Epithelial cell of prostate (primary cell): Measurements from ENCODE around the gene STK17B.
A peak's percentile ranks its signal among the peaks of the same experiment; 100 is the strongest.

Source experiments
- DNase-seq: peaks from one replicate; pipeline ENCODE4 v3.0.0-alpha.2; 2011; ENCODE audit warnings: low read depth, low spot score
- H3K27ac ChIP-seq: fragments of 450-650 bp; 2 replicates; pipeline ENCODE4 v1.5.1; 2017; ENCODE audit warnings: mild to moderate bottlenecking

The STK17B gene

DNA sequence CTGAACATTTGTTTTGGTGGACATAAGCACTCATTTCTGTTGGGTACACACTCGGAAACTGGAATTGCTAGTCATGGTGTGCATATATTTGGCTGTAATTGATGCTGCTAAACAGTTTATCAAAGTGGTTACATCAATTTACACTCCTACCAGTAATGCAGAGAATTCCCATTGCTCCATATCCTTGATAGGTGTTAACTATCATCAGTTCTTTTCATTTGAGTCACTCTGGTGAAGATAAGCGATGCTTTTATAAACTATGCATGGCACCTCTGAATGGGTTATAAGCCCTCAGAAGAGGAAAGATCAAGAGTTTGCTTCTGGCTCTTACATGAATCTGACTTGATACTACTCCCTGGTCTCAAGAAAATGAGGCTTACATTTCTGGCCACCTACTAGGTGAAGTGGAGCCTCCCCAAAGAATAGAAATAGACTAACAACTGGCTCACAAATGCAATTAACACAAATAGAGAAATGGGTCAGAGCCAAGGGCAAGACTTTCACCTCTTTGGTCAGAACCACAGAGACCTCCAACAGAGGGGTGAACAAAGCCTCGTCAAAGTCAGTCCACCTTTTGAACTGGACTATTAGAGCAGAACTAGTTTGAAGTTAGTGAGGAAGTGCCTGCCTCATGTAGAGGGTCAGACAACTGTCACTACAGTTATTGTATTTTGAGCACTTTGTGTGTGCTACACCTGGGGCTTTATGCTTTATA lies 15.0 kb upstream of the STK17B start:
- DNase-seq = no peak
- no peak overlapping the region for H3K27ac ChIP-seq

DNA sequence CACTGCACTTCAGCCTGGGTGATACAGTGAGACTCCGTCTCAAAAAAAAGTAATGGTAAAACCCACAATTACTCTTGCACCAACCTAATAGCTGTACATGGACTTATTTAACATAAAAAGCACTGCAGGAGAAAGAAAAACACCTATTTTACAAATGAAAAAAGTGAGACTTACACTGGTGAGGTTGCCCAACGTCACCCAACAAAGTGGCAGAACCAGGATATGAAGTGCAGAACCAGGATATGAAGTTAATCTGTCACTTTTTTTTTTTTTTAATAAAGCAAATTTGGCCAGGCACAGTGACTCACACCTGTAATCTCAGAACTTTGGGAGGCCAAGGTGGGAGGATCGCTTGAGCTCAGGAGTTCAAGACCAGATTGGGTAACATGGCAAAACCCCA lies 13.5 kb upstream of the STK17B start:
- DNase-seq = no peak
- H3K27ac ChIP-seq = no peak overlapping the region

DNA sequence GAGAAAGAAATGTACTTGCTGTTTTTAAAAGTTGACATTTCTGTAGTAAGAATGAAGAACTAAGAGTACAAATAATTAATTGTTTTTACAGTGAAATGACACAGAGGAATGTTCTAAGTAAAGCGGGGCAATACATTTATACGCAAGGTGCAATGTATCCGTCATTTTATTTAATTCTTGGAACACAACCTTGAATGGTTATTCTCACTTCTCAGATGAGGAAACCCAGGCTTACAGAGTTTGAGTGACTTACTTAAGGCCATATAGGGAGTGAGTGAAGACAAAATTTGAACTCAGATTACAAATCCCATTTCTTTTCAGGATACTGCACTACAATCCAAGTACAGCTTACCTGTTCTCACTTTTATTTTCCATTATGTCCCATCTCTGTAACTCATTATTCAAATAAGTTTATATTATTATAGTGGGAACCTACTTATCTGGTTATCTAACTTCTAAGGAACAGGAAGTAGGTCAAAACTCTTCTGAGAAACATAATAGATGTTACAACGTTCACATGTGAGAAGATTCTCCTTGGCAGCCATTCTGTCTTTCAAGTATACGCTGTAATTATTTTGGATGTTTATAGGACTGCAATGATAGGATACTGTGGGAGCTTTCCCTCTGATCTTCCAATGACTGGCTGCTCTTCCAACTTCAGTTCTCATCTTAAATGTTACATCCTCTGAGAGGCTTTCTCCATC lies 12.3 kb upstream of the STK17B start:
- DNase-seq = no peak

DNA sequence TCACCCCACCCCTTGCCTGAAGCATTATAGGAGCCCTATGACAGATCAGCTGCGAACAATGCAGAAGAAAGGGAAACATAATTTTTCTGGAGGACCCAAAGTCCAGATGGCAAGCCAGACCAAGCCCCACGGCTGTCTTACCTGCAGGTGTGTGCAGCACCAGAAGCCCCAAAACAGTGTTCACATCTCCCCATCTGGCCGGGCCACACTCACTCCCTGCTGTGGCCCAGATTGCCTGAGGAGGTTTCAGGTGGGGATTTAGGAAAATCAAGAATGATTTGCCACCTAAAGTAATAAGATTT lies 11.7 kb upstream of the STK17B start:
- no peak for DNase-seq
- H3K27ac ChIP-seq = no peak overlapping the region

More for the DNA sequence above, 12.3 kb upstream of the STK17B start:
- H3K27ac ChIP-seq = no peak overlapping the region

DNA sequence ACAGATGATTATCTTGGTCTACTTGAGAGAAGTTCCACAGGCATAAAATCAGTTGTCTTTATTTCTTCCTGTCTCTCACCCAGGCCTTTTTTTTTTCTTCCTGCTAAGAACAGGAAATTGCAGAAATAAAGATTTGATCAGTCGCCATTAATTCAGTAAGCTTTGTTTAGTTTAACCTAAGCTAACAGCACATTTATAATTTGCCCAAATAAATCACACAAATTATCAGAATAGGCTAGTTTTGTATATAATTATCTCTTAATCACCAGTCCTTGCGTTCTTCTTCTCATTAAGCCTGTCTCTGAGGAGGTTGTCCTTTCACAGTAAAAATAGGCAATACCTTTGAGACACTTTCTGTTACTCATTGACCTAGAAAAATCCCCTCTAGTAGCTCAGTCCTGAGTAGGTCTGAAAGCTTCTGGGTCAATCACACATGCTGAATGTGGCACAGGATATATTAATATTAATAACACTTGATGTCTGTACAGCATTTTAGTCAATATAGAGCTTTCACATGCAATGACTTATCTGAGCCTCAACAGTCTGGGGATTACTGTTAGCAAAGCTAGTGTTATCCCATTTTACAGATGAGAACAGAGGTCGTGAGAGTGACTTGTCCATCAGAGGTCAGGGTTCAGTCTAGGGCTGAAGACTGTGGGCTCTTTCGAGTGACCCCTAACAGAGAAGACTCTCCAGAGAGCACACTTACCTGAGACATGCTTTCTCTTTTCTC lies 11.2 kb upstream of the STK17B start:
- no peak overlapping the region for H3K27ac ChIP-seq
- no peak for DNase-seq

DNA sequence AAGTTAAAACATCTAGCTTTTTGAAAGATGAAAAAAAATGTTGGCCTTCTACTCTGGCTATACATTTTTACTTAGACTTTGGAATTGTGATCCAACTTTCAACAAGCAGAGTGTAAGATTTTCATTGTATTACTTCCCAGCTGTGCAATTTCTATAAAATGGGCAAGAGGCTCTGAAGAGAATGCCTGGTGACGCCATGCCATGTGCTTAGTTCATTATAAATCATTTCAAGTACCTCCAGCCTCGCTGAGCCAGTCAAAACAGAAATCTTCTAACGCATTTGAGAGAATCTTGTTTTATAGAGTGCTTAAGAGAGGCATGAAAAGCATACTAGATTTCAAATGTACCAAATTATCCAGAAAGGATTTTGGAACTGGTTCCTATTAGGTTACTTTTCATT lies 10.1 kb upstream of the STK17B start:
- no peak for DNase-seq
- H3K27ac ChIP-seq = no peak overlapping the region

DNA sequence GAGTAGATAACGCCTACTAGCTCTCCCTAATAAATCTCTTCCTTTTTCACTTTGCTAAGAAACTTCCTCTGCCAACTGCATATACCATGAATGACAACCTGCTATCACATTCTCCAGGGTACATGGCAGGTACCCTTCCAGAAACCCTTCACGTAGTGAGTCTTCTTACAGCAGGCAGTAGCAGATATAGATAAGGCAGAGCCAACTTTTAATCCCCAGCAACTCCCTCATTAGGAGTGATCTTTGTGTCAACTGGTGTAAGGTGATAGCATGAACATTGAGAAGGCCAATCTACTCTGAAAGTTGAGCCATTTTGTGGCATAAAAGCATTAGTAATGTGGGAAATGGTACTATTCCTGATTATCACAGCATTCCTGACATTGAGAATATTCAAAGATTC lies 5.7 kb upstream of the STK17B start:
- no peak overlapping the region for H3K27ac ChIP-seq
- no peak for DNase-seq

DNA sequence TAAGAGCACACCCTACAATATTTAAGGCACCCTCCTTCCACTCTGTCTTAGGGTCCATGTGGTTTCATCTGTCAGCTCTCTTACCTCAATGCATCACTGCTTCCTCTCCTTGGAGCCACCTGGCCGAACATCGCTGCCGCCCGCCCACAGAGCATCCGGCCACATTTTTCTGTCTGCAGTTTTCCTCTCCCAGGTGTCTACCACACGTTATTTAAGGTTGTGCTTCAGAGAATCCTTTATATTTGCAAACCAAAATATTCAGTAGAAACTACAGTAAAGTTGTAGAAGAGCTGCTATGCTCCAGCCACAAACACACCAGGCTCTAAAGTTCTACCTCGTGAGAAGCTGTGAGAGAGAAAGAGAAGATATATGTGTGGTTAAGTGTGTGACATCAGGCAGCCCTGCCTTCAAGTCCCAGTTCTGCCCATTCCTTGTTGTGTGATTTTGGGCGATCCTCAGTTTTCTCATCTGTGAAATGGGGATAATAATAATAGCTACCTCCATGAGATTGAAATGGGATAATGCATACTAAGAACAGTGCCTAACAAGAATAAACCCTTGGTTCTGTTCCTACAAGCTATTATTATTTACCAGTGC lies 4.9 kb upstream of the STK17B start:
- no peak overlapping the region for H3K27ac ChIP-seq
- DNase-seq = no peak

DNA sequence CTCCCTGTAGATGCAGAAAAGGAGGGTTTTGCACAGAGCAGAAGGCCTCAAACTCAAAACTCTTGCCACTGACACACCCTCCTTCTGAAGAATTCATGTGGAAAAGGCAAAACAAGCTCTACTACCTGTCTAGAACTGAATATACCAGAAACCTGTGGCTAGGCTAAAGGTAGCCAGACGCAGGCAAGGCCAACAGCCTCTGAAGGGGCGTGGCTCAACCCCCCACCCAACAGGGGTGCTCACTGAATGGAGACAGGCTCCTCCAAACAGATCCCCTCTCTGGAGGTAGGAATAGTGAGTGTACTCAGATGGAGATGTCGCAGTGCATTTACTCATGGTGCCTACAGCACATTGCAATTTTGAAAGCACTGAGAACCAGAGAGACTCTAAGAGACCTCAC lies 3.0 kb upstream of the STK17B start:
- no peak for DNase-seq
- no peak overlapping the region for H3K27ac ChIP-seq

DNA sequence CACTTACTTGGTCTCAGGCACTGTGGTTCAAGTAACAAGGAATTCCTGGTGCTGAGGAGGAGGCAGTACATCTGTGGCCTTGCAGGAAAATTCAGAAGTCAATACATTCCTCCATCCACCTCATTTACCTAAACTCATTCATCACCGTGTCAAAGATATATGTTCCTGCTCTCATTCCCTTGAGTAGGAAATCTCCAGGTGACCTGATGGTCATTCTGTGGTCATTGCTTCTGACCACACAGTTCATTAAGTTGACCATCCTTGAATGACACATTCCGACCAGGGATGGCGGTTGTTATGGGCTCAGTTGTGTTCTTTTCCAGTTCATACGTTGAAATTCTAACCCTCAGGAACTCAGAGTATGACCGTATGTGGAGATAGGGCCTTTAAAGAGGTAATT lies 2.1 kb upstream of the STK17B start:
- DNase-seq = no peak
- H3K27ac ChIP-seq = no peak overlapping the region

DNA sequence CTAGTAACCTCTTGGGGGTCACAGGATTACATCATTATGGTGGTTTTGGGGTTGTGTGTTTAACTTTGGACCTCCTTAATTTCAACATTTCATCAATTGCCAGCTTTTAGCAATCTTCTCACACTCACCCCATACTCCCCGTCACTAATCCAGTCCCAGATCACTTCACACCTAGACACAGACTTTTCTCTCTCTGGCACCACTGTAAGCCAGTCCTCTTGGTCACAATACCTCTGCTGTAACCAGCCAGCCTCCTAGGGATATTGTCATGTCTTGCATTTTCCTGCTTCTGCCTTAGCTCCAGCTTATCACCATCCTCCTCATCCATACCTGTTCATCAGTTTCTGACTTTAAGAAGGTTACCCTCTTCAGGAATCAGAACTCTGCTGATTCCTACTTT lies 1.6 kb upstream of the STK17B start:
- no peak overlapping the region for H3K27ac ChIP-seq
- no peak for DNase-seq

DNA sequence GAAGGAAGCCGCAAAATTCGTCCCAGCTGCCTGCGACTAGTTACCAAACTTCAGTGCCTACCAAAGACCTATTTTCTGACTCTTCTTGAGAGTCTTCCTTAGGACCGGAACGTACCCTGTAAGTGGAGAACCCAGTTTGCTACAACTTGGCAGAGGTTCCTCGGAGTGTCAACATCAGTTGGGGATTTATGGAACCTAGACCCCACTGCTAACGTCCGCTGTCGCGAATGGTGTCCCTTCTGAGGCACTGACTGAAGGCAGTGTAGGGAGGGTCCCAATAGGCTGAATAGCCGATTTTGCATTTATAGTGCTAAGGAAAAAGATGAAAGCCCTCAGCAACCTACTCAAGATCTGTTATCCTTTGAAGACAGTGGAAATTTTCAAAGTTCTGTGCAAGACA lies 568 bp upstream of the STK17B start:
- DNase-seq = no peak
- H3K27ac ChIP-seq = no peak overlapping the region

DNA sequence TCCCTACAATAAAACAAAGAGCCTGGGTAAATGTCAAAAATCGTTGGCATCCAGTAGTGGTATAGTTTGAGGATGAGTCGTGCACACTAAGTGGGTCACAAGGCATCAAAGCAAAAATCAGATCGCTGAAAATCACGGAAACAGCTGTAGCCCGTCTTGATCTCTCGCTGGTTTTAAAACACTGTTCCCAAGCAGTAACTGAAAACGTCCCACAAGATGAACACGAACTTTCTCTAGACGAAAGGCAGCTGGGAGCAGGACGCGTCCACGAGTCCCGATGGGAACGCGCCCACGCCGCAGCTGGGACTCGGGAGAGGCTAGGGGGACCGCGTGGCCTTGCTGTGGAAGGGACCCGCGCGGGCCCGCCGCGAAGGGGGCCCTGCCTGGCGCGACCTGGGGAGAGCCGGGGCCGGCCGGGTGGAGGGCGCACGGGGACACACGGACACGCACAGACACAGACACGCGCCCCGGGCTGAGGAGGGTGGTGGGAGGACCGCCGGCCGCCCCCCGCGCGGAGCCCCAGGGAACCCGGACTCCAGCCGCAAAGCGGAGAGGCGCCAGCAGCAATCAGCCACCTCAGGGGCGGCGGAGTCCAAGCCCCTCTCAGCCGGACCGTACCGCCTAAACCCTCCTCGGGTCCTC lies 651 bp downstream of the STK17B start:
- H3K27ac ChIP-seq = peak overlapping the region; percentile 78
- DNase-seq = no peak

DNA sequence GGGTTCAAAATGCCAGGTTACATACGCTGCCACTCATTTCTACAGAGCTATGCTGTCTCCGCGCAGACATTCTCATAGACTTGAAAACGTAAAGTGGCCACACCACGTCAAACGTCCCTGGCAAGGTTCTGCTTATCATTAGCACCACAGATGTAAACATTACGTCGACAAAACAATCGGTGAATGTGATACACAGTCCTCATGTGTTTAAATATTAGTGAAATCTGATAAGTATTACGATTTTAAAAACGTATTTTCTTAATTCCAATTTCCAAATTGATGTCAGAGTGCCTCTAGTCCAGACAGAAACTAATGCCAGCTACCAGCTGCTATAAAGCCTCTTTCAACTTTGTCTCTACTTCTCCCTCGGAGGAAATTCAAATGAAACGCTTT lies 1.2 kb downstream of the STK17B start:
- no peak for DNase-seq
- peak overlapping the region; percentile 78 for H3K27ac ChIP-seq

DNA sequence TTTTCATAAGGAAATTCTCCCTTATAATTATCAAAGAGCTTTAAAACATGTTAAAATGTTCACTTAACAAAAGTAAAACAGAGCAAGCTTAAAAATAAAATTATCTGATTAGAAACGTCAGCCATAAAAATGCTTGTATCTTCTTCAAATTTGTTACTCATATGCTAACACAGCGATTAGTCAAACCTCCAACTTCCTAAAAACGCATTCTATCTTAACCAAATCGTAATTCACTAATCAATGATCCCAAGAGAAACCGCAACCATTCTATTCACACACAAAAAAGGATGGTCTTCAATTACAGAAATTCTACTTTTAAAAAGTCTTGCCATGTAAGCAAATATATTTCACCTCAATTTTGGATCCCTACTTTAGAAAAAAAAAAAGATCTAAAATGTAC lies 1.9 kb downstream of the STK17B start:
- no peak for DNase-seq
- peak overlapping the region; percentile 78 for H3K27ac ChIP-seq

DNA sequence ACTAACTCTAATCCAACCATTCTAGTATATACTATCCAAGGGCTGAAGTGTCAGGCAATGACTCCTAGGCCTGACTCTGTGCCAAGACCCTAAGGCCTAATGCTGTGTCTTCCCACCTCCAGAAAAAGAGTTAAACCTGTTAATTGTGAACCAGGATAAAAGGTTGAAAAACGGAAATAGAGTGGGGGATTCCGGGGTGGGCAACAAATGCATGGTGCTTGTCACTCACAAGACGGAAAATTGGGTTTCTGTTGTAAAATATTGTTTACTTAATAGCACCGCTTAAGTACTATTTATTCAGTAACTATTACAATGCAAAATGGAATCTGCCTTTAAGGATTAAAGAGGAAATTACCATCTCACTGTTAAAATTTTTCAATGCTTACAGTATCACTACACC lies 3.2 kb downstream of the STK17B start:
- peak; percentile 8 for DNase-seq
- peak overlapping the region; percentile 78 for H3K27ac ChIP-seq

DNA sequence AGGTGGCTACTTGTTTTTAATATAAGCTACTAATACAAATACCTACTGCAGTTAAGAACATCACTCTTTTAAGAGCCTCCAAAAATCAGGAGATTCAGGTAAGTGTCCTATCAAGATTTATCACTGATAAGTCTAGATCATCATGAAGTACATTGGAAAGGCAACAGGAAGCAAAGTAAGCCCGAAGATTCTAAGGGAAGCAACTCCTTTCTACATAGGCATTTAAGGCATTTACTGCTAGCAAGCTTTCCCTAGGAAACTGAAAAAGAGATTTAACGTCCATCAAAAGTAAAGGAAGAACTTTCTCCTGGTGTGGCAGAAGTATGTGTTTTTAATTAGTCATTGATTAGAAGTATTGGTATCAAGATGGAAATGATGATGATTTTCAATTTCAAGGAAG lies 3.7 kb downstream of the STK17B start:
- DNase-seq = no peak
- peak overlapping the region; percentile 78 for H3K27ac ChIP-seq

DNA sequence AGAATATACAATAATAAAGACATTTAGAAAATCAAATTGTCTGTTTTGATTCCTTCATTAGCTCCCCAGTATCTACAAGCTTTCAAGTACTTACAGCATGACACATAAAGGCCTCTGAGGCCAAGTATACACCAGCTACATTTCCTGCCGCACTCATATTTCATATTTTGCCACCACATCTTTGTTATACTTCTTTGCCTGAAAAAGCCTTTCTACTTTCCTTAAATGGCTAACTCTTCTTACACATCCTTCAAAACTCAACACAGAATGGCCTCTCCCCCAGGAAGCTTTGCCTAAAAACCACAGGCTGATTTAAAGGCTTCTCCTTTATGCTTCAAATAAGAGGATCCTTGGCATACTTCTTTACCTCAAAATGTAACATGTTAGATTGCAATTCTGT lies 4.5 kb downstream of the STK17B start:
- DNase-seq = no peak

DNA sequence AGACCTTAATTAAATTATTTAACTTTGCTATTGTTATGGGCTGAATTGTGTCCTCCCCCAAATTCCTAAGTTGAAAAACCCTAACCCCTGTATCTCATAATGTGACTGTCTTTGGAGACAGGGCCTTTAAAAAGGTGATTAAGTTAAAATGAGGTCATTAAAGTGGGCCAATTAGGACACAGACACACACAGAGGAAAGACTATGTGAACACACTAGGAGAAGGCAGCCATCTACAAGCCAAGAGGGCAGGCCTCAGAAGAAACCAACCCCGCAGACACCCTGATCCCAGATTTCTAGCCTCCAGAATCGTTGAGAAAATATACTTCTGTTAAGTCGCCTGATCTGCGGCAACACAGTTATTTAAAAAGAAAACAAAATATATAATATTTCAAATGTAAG lies 6.4 kb downstream of the STK17B start:
- H3K27ac ChIP-seq = no peak overlapping the region

More for the DNA sequence above, 4.5 kb downstream of the STK17B start:
- peak overlapping the region; percentile 78 for H3K27ac ChIP-seq

DNA sequence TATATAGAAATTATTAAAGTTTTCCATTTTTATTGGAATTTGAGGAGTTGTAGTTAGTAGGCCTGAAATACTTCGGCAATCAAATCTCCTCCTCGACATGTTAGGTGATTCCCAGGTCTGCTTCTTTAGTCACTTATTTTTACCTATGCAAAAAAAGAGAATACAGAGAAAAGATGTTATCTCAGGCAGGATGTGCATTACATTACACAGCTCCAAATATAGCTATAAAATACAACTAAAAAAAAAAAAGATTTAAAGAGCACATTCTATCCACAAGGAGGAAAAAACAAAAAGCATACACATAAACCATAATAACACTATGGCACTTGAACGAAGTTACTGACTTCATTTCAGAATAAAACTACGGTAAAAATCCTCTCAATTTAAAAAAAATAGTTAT lies 8.1 kb downstream of the STK17B start:
- H3K27ac ChIP-seq = peak overlapping the region; percentile 1
- DNase-seq = no peak

More for the DNA sequence above, 6.4 kb downstream of the STK17B start:
- no peak for DNase-seq
